Dermis microvascular lymphatic vessel endothelial cell (primary cell): ENCODE results near the gene THAP8. TPM values are rescaled to one million over a fixed set of nuclear protein-coding genes. Genes with fewer than 3 reads are reported as not detected.

Source experiments
- DNase-seq, 2 donors: peaks; one replicate each; pipeline versions ENCODE4 v3.0.0 to v3.0.0-alpha.2; 2010; ENCODE audit warnings: low read depth in 2 of 2
- total RNA-seq: library from RNA; depleted of rRNA; stranded (reverse); fragments of >200 nt; gene quantifications from 2 replicates; pipeline ENCODE4 v1.2.1, GENCODE V29; 2014

THAP8 gene, protein sequence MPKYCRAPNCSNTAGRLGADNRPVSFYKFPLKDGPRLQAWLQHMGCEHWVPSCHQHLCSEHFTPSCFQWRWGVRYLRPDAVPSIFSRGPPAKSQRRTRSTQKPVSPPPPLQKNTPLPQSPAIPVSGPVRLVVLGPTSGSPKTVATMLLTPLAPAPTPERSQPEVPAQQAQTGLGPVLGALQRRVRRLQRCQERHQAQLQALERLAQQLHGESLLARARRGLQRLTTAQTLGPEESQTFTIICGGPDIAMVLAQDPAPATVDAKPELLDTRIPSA
- total RNA-seq = 0.77 and 1.1 TPM in 2 replicates

DNA sequence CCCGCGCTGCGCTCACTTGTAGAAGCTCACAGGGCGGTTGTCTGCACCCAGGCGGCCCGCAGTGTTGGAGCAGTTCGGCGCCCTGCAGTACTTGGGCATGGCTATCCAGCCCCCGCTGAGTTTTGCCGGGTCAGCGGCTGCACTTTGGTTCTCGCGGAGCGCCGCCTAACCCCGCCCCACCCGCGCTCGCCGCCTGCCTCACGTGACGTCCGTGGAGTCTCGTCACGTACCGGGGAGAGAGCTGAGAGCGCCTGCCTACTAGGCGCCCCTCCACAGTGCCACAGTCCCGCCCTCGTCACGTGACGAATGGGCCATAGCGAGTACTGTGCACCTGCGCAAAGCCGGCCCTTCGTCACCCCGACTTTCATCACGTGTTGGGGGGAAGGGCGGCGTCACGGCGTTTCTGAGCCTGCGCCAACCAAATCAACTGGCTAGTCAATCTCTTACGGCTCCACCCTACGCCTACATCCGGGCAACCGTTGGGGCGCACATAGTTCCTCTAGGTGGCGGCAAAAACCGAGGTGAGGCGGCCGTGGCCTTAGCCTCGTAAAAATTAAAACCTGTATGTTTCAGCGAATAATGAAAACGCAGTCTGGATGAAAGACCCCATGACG lies at the start of gene THAP8:
TSS of gene THAP8 (minus strand) at position 167 of the 614 bp plus-strand sequence. CDS start at position 99, 68 bp downstream.
- DNase-seq = peak; percentile 98 to 100

DNA sequence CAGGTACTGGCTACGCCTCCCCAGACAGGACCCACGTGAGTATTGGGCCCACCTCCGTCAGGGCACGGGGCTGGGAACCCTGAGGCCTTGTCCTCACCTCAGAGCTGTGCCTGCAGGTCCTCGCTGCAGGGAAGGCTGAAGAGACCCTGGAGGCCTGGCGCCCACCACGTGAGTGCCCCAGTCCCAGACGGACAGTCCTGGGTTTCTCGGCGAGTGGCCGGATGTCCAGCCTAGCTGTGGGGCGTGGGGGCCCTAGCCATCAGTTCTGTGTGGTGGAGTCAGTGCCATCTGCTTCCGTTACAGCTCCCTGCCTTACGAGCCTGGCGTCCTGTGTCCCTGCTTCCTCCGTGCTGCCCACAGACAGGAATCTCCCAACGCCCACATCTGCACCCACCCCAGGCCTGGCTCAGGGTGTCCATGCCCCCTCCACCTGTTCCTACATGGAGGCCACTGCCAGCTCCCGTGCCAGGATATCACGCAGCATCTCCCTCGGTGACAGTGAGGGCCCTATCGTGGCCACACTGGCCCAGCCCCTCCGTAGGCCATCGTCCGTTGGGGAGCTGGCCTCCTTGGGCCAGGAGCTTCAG lies 49.0 kb upstream of the THAP8 start:
- no peak for DNase-seq

DNA sequence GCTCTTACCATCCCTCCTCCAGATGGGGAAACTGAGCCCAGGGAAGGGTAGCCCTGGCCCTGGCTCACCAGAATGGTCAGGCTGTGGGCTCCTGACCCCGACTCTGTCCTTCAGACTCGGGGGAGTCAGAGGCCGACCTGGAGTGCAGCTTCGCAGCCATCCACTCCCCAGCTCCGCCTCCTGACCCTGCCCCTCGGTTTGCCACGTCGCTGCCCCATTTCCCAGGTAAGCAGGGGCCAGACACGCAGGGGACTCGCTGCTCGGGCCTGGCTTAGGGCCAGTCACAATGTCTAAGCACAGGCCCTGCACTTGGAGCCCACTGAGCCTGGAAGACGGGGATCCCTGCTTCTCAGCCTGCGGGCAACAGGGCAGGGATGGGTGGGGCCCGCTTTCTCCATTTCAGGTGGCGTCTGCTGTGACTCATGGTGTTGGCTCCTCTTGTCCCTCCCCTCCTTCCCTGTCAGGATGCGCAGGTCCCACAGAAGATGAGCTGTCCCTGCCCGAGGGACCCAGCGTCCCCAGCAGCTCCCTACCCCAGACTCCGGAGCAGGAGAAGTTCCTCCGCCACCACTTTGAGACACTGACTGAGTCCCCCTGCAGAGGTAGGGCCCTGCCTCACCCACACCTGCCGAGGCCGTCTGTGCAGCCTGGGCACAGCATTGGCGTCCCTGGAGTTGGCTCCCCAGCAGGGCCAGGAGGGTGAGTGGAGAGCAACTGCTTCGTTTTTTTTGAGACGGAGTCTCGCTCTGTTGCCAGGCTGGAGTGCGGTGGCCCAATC lies 47.7 kb upstream of the THAP8 start:
- no peak for DNase-seq

- no peak for DNase-seq
Measured at GRCh38 chr19:36100476-36100875, 46.4 kb upstream of the THAP8 start.

DNA sequence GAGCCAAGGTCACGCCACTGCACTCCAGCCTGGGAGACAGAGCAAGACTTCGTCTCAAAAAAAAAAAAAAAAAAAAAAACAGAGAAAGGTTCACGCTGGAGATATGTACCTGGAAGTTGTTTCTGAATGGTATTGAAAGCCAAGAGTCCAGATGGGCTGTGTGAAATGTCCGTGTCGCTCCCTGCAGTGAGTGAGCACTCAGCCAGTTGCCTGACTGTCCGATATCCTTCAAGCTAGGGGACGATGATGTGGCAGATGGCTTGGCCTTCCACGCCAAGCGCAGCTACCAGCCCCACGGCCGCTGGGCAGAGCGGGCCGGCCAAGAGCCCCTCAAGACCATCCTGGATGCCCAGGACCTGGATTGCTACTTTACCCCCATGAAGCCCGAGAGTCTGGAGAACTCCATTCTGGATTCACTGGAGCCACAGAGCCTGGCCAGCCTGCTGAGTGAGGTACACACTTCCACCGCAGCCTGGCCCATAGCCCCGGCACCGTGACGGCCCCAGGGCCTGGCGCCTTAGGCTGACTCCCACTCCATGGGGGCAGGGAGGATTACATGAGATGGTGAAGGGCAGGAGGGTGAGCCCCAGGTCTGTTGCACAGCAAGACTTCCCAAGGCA lies 45.2 kb upstream of the THAP8 start:
- no peak for DNase-seq

- DNase-seq = peak in 1 of 2 donors; percentile 32
Measured at GRCh38 chr19:36097036-36097435, 43.0 kb upstream of the THAP8 start.

DNA sequence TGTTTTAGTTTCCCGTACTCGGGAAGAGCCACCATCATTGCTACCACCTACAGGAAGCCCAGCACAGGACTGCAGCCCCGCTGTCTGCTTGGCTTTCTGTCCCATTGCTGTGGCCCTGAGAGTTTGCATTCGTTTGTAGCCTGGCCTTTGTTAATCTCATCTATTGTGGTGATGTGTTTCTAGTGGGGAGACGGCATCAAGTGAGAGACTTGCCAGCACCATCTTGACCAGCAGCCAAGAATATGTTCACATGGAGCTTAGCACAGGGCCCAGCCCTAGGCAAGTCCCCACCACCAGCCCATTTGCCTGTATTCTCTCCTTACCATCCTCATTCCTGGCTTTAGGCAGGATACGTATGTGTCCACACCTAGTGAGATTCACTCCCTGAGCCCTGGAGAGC lies 39.6 kb upstream of the THAP8 start:
- no peak for DNase-seq

DNA sequence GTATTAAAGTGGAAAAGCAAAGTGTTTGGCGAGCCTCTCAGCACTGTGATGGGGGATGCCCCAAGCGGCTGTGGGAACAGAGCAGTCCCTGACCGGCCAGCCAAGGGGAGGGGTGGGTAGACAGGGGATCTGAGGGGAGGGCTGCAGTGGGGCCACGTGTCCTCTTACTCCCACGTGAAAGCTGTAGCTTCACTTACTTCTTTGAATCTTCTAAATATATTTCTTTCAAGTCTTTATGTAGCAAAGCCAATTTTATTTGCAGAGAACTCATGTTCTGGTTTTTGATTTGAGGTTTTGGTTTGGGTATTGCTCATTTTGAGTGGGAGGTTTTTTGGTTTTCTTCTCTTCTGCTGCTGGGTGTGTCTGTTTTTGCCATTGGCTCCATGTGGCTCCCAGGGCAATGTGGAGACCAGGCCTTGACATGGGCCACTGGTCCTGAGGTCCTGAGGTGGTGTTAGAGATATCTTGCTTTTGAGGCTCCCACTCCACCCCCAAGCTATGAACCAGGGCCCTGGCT lies 39.1 kb upstream of the THAP8 start:
- DNase-seq = no peak

- no peak for DNase-seq
Measured at GRCh38 chr19:36092566-36092965, 38.5 kb upstream of the THAP8 start.

GRCh38 chr19:36090910-36091695 lies 37.0 kb upstream of the THAP8 start:
- DNase-seq = no peak

DNA sequence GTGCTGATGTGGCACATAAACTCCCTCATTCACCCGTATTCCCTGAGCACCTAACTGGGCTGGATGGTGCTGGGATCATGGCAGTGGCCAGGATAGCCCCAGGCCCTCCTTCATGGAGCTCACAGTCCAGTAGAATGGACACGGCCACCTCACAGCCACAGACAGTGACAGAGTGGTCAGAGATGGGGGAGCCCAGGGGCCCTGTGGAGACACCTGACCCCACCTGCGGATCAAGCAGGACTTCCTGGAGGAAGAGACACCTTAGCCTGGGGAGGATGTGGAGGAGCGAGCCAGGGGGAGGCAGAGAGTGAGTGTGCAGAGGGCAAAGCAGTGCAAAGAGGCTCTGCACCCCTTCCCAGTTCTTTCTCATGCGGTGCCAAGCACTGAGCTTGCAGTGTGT lies 35.8 kb upstream of the THAP8 start:
- DNase-seq = no peak

- no peak for DNase-seq
Measured at GRCh38 chr19:36086326-36086725, 32.2 kb upstream of the THAP8 start.

- no peak for DNase-seq
Measured at GRCh38 chr19:36084231-36085009, 30.3 kb upstream of the THAP8 start.

DNA sequence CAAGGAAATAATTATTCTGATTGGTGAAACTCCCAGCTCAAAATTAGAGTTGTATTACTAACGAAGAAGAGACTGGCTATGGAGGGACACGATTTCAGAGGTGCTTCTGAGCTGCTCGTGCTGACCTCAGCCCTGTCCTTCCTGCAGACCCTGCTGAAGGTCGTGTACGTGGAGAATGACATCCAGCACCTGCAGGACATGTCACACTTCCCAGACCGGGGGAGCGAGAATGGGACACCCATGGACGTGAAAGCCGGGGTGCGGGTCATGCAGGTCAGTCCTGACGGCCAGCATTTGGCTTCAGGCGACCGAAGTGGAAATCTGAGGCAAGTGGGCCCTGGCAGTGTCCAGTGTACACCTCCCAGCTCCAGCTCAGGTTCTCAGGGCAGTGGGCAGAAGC lies 28.8 kb upstream of the THAP8 start:
- DNase-seq = no peak

GRCh38 chr19:36081894-36082293 lies 27.8 kb upstream of the THAP8 start:
- DNase-seq = no peak

GRCh38 chr19:36081385-36081784 lies 27.3 kb upstream of the THAP8 start:
- DNase-seq = no peak

DNA sequence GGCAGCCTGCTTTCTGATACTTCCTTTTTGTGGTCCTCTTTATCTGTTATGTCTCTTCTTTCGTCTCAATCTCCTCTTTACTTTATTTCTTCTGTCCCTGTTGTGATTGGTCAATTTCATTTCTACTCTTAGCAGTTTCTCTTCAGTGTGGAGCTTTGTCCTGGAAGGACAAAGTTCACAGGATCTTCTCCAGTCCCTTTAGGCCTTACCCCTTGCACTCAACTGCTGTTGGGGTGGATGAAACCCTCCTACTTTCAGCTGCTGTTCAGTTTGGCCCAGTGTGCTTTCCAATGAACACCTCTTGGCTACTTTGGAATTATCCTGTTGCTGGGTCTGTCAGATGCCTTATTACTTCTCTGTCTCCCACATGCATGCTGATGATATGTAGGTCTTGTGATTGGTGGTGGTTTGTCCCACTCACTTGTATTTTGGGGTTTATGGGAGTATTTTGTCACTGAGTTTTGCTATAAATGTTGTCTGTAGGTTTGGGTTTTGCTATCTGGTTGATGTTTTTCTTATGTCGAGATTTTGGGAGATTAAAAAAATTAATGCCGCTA lies 25.4 kb upstream of the THAP8 start:
- DNase-seq = no peak

DNA sequence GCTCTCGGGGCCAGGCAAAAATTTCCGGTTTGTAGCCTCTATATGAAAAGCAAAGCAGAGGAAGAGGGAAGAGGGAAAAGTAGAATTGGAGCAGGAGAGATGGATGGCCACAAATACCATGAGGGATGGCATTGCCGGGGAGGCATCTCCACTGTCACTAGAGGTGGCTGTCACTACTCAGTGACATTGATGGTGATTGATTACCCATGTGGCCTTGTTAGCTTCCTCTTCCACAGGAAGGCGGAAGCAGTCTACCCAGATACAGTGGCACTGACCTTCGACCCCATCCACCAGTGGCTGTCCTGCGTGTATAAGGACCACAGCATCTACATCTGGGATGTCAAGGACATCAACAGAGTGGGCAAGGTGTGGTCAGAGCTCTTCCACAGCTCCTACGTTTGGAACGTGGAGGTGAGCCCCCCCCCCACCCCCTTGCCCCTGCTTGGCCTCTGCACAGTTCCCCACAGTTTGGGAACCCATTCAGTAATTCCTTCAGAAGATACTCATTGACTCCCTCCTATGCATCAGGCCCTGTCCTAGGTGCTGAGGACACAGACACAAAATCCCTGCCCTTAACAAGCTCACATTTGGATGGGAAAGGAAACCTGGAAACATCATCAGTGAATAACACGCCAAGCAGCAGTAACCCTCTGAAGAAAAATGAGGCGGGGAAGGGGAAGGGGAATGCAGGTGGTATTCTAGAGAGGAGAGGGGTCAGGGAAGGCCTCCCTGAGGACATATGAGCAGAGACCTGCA lies 19.2 kb upstream of the THAP8 start:
- DNase-seq = no peak

- no peak for DNase-seq
Measured at GRCh38 chr19:36072081-36072480, 18.0 kb upstream of the THAP8 start.
